NCI-H1436 (cell line): Measurements from ENCODE around the gene RAD51B.
"Not testable (repeated sequence)": the region's sequence is repeated elsewhere in the genome, so short reads cannot be mapped to it uniquely, and the experiment has no call there.

Experiments
- DNase-seq: peaks from one replicate; lab custom pipeline; 2025; lab: John Stamatoyannopoulos, UW

Gene RAD51B

DNA sequence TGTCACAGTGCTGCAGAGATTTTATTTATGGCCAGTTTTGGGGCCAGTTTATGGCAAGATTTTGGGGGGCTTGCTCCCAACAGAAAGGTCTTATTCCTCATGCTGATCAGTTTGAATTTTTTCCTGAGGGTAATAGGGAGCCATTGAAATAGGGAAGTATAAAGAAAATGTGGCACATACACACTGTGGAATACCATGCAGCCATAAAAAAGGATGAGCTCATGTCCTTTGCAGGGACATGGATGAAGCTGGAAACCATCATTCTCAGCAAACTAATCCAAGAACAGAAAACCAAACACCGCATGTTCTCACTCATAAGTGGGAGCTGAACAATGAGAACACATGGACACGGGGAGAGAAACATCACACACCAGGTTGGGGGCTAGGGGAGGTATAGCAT lies 483.4 kb downstream of the RAD51B start:
- not testable (repeated sequence) for DNase-seq

DNA sequence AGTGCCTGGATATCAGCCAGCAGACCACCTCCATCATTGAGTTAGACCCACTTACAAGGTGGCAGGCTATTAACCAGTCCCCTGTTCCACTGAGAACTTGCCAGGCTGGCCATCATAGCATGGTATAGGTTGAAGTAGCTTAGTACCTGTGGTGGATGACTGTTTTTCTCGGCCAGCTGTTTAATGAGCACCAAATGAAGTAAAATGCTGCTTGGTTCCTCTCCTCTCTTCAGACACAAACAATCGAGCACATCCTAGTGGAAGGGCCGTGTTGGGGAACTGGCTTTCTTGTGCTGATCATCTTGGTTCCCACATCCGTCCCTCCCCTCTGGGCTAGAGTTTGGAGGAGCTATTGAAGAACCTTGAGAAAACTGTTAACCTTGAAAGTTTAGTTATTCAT lies 486.2 kb downstream of the RAD51B start:
- no peak for DNase-seq

DNA sequence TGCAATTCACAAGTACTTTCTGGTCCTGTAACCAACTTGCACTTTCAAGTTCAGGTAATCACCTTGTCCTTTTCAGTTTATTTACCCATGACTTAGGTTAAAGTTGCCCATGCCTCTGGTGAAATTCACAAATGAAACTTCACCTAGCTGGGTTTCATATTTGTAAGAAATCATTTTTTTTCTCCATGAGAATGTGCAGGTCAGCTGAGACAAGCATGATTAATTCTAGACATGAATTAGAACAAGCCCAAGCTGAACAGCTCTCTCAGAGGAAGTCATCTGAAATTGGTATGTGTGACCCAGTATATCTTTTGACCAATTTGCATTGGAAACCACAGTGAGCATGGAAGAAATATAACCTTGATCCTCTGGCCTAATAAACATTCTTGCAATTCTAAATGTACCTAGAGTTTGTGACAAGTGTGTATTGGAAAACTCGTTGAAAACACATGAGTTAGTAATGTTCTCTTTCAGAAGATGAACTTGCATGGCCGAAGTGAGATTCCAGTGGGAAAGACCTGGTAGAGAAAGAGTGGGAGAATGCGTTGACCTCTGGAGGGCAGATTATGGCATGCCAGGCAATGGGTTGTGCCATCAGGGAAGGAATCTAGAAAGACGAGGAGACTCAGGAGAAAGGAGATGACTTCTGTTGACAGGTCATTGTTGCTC lies 486.8 kb downstream of the RAD51B start:
- no peak for DNase-seq

DNA sequence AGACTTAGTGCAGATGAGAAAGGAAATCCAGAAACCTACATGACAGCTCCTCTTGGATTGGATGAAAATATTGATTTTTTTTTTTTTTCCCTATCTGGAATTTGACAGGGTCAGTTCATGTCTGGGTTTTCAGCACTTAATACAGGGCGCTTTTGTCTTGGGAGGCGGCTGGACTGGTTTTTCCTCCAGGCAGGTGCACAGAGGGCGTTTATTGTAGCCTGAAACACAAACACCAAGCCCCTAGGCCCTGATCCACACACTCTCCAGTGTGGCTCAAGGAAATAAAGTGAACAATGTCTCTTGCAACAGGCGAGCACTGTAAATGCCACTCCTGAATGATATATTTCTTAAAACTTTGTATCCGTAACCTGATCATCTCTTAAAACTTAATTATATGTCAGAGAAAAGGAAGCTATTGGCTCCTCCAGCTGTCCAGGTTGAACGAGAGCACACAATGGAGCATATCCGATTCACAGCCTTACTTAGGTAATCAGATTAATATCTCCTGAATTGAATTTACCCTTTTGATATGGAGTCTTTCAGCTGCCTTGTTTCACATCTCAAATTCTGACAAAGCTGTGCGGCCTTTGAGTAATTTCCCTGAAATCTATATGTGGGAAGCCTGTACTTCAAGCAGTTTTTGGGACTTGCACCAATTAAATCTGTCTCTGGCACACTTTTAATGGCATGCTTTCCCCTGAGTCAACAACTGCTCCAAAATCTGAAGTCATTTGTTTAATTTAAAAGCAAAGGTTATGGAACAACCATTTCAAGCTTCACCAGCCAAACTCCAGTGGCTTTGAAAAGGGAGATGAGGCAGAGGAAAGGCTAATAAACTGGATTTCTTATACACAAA lies 487.6 kb downstream of the RAD51B start:
- DNase-seq: peak; percentile 50

DNA sequence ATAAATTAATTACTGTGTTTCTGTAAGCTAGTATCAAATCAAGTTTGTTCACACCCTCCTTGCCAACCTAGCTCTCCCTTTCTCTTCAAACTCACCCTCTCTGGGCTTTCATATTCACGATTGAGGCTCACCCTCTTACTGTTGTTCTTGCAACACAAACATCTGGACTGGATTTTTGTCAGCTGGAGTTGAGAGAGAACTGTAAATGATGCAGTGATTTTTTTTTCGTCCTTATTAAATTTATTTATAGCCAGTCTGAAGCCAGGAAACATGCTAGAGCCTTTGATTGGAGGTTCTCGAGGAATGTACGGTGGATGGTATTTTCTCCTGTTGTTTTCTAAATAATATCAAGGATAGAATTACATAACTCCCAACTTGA lies 488.2 kb downstream of the RAD51B start:
- no peak for DNase-seq

DNA sequence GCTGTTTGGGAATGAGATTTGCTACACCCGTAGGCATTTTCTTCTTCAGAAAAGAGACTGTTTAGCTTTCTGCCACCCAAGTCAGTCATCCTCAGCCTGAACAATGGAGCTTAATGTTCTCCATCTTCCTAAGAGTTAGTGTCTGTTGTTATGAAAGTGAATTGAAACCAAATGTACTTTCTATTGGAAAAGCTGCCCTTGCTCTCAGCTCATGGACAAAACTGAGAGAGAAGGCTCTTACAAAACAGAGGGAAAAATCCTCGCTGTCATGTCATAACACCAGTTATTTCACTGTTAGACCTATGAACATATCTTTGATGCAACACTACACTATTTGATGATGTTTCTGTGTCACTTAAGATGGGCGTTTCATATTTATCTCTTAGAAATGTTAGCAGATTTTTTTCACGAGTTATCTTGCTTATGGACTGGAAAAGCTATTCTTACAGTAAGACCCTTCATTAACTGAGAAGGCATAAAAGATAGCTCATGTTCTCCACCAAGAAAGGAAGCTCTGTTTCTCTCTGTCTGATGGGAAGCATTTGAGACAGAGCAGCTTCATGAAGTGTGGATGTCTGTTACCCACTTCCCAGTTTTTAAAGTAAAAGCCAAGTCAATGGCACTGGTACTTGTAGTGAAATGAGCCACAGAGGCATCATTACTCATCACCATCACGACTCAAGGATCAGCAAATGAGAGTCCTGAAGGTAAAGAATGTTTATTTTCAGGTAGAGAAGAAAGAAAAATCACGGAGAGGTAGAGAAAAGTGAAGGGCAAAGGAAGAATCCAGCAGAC lies 489.3 kb downstream of the RAD51B start:
- no peak for DNase-seq

DNA sequence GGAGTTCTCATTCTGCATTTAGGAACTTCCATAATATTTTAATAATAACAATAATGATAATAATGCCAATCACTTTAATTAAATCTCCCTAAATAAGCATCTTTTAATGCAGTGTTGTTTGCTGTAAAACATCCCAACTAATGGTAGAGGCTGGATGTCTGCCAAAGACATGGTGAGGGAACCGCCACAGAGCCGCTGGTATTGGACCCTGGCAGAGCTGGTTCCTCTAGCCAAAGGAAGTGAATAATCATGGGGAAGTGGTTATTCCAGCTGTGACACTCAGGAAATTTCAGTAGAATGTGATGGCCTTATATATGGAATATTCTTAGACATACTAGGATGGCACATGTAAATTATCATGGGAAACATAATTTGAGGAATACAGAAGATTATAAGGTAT lies 490.0 kb downstream of the RAD51B start:
- no peak for DNase-seq

DNA sequence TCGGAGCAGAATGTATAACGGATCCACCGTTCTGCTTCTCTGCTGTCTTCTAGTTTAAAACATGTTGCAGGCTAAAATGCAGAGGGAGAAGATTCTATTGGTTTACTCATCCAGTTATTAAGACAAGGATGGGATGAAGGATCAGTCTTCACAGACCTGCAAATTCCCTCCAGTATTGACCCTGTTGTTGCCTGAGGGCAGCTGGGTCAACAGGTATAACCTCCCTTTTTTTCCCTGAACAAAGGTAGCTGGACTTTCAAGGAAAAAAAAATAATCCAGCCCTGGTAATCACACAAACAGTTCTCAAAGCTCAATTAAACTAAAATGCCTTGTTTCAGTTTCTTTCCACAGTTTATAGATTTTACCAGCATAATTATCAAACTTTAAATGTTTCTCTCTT lies 492.7 kb downstream of the RAD51B start:
- DNase-seq: no peak

DNA sequence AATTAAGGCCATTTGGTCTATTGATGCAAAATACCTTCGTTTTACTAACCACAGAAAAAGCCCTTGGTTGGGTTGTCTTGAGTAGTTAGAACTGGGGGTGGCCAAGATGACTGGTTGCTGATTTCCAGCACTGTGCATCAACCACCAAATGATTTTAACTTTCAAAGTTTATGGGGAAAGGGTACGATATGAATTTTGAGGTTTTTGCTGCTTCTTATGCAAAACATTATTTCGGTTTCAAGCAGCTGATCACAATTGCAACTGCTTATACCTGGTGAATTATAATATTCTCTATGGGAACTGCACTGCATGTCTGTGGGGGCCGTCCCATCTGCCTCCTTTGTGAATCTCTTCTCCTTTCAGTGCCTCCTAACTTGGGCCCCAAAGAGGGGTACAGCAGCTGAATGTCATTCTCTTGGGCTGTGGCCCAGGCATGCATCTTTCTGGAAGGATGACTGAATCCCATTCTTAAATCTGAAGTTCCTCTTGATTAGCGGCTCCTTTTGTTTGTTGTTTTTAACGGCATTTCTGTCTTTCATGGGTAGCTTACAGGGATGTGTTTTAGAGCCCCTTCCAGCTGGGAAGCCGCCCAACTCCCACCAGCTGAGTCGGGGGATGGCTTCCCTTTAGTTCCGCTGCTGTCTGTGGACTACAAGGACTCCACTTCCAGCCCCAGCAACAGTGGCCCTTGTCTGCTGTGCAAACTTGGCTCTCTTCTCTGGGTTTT lies 493.5 kb downstream of the RAD51B start:
- DNase-seq: no peak

DNA sequence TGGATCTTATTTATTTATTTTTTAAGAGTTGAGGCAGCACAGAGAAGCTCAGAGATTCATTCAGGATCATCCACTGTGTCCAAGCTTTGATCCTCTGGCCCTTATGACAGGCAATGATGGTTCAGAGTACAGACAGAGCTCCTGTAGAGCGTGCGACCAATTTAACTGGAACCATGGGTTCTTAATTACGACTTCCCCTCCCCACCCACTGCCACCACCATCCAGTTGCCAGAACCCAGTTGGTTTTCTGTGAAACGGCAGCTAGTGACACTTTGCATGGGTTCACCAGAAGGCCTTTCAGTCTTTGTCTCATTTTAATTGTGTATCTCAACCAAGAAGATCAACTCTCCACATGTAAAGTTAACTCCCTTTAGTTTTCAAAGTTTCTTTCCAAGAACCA lies 495.1 kb downstream of the RAD51B start:
- no peak for DNase-seq

DNA sequence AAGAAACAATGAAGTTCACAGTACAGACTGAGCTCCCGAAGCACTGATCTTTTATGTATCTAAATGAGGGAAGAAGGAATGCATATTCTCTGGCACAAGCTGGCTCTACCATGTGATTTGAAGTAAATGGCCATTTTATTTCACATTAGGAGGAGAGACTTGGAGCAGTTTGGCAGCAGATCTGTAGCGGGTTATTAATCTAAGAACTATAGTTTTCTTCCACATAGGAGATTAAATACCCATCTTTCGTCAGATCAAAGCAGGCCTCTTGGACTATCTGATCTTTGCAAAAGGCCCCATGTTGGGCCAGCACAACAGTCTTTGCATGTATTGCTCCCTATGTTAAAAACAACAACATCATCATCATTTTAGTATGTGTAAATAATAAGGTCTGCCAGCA lies 495.5 kb downstream of the RAD51B start:
- DNase-seq: no peak

DNA sequence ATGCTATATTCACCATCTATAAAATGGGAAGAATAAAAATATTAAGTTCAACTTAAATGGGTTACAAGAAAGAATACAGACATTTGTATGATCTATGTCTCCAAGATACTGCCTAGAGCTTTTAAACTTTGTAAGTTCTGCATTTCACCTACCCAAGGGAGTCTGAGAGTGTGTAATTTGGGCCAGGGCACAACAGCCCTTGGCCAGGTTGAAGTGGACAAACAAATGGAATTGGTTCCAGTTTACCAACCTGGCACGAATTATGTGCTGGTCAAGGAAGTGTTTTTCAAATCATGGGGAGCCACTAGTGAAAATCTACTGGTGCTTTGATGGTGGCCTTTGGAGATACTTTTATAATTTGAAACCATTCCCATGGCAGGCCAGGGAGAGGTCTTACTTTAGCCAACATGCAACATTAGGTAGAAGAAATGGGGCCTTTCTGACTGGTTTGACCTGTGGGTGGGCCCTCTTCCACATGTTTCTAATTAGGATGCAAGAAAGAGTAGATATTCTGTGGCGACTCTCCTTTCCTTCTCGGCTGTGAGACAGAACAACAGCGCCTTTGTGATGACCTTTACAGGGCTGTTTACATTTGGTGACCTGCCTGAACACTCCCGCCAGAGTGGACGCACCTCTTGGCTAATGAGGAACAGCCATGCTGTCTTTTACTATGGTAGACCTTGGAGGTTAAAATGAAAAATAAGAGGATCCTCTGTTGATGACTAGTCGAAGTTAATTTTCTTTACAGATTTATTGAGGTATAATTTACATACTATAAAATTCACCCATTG lies 496.7 kb downstream of the RAD51B start:
- no peak for DNase-seq

DNA sequence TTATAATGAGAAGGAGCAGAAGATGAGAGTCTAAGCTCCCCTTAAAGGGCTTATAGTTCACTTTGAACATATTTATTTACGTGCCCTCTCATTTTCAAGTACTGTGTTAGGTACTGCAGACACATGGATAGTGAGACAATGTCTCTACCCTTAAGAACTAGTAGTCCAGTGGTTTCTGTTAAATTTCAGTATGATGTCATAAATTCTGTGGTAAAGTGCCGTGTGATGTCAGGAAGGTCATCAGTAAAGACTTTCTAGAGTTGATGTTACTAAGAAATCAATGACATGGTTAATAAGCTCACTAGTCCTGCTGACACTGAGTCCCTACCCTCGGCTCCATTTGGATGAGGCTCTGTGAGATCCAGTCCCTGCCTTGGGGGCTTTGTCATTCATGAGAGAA lies 497.7 kb downstream of the RAD51B start:
- DNase-seq: no peak

DNA sequence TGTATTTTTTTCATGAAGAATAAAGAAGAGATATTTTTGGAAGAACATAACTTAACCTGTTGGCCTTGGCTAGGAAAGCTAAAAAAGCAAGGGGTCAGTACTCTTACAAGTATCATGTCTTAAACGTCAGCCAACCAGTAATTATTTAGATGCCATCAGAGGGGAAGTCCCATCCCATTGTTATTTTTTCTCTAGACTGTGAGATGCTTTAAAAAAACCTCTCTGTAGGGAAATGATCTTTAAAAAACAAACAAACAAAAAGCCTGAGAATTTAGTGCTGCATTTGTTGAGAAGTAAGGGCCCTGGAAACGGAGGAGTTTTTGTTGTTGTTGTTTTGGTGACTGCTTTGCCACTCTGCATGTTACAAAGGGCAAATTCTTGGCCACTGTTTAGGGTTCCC lies 499.2 kb downstream of the RAD51B start:
- no peak for DNase-seq

DNA sequence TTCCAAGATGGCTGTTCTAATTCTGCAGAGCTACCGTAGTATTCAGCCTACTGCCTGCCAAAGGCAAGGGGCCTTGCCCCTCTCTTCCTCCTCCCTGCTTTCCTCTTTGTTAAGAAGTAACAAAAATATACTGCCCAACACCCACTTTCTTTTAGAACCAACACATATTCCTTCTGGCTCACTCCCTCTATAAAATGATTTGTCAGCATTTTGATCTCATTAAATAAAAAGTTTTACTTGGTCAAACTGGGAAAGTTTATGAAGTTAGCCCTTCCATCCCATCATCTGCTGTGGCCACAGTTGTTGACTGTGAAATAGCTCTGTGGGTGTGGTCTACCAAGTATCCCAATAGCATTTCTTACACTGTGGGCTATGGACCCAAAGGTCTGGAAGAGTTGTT lies 500.9 kb downstream of the RAD51B start:
- no peak for DNase-seq

DNA sequence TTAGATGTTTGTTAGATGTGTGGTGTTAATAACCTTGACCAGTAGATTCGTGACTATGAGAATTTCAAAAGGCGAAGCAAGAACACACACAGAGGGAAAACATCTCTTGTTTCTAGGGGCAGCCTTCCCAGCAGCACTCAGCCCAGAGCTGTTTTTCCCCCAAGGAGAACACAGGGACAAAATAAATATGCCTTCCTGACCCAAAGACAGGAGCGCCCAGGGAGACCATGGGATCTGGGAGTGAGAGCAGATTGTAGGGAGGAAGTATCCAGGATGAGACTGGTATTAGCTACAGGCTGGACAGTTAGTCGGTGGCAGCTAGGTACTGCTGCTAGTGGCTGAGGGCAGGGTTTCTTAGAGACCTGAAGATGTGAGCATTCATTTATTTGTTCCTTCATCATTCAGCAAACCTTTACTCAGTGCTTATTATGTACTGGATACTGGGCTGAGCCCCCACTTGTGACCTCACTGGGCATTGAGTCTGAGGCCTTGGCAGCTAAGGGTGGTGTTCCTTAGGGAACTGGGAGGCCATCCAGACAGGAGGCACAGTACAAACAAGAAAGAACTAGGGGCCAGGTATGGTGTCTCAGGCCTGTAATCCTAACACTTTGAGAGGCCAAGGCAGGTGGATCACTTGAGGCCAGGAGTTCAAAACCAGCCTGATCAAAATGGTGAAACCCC lies 503.5 kb downstream of the RAD51B start:
- no peak for DNase-seq

DNA sequence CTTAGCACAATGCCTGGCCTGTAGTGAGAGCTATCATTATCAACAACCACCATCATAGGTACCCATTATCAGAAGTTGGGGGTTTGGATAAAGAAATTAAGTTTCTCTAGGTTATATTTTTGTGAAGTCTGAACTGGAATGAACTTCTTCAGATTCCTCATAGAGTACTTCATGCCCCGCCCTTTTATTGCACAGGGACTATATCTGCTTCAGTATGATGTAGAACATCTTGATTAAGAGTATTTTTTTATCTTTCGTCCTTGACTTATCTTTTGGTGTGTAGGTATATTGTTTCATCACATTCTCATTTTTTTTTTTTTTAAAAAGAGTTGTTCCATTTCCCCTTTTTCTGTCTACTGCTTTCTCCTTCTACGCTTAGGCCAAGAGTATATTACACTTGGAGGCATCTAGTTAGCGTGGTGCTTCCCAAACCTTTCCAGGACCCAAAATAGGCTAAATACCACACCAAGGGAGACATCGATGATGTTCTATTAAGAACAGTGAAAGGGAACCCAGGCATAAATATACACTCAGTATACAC lies 505.8 kb downstream of the RAD51B start:
- DNase-seq: no peak

DNA sequence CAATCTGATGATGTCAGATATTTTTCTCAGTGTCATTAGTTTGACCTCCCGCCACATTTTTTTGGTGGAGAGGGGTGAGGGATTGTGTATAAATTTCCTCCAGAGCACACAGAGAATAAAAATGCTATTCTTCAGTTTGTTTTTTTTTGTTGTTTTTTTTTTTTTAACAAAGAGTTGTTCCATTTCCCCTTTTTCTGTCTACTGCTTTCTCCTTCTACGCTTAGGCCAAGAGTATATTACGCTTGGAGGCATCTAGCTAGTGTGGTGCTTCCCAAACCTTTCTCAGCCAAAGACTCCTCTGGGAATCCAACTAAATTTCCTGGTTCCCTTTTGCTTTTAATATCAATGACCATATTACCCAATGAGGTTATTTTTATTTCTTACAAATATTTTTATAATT lies 507.7 kb downstream of the RAD51B start:
- DNase-seq: no peak

DNA sequence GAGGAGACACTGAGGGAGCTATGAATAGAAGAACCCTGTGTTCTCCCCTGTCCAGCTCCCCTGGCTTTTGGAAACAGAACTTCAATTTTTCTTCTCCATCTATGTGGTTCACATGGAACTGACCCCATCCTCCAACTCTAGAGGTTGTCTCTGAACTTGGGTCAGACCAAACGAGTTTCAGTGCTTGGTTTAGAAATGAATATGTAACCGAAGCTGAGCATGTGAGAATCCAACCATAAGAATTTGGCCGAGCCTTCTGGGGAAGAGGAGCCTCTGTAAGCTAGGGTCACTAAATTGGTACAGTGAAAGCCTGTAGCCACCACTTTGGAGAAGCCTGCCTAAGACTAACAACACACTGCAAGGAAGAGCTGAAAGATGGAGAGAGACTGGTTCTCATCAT lies 508.9 kb downstream of the RAD51B start:
- no peak for DNase-seq

DNA sequence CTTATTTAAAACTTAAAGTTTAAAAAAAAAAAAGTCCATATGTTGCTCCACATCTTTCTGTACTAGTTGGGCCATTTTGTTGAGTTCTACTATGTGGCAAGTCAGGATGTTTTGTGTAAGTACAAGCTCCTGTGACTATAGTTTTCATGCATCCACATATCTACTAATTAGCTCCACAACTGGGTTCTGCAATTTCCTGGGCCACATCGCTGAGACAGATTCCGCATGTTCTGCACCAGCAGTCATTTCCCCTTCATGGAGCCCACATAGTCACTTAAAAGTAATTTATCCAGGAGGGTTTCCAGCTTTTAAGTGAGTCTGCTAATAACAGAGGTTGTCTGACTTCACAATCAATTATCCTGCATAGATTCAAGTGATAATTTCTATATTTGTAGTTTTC lies 511.8 kb downstream of the RAD51B start:
- no peak for DNase-seq

DNA sequence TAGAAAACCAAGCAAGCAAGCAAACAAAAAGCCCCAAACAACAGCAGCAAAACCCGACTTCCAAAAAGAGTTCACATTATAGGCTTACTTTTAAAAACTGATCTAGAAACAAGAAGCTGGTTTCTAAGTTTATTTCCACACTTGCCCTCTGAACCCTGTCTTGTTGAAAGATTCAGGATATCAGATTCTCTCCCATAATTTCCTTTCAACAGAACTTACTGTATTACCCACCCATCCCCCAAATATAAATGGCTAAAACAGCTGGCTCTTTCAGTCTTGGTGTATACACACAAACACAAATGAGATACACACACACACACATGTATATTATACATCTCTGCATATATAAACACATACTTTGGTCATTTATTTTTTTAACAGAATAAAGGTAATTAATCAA lies 512.4 kb downstream of the RAD51B start:
- DNase-seq: no peak
